PC-3 (cell line): ENCODE results near the gene SHOX.

Experiments used
- EZH2 ChIP-seq: fragments of 300-600 bp; sonication (generic); IDR thresholded peaks from one replicate; pipeline ENCODE4 v1.6.1; 2017; ENCODE audit warnings: antibody characterized with exemption, mild to moderate bottlenecking, low read length; ENCODE audit not compliant: unreplicated experiment
- EZH2phosphoT487 ChIP-seq: fragments of 300-600 bp; sonication (generic); IDR thresholded peaks from 2 replicates; pipeline ENCODE4 v1.6.1; 2018; ENCODE audit warnings: mild to moderate bottlenecking, antibody characterized with exemption, low read length, borderline replicate concordance
- TF ChIP-seq, protein P1 (sequence below): fragments of 300-600 bp; sonication (generic); conservative IDR thresholded peaks from 2 replicates; pipeline ENCODE4 v1.5.1; 2017; ENCODE audit warnings: antibody characterized with exemption, low read depth, mild to moderate bottlenecking, low read length

DNA sequence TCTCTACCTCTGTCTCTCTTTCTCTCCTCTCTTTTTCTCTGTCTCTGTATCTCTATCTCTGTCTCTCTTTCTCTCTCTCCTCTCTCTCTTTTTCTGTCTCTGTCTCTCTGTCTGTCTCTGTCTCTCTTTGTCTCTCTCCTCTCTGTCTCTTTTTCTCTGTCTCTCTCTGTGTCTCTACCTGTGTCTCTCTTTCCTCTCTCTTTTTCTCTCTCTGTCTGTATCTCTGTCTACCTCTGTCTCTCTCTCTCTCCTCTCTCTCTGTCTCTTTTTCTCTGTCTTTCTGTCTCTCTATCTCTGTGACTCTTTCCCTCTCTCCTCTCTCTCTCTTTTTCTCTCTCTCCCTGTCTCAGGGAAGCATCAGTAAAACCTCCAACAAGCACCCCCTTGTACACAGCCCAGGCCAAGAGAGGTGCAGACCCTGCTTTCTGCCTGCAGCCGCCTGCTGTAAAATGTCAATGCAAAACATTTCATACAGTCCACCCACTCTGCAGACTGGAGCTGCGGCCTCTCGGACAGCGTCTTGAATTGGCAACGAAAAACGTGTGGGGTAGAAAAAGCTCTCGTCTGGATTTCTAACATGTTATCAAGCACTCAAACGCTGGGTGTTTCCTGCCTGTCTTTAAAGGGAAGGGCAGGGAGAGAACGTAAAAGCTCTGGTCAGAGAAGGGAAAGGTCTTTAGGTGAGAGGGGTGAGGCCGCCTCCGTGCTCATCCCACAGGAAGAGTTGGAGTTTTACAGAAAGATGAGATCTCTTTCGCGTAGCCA lies 3.7 kb upstream of the SHOX start:
- TF ChIP-seq EZH2 (no peak), EZH2phosphoT487 (no peak)
- TF ChIP-seq, protein P1, sequence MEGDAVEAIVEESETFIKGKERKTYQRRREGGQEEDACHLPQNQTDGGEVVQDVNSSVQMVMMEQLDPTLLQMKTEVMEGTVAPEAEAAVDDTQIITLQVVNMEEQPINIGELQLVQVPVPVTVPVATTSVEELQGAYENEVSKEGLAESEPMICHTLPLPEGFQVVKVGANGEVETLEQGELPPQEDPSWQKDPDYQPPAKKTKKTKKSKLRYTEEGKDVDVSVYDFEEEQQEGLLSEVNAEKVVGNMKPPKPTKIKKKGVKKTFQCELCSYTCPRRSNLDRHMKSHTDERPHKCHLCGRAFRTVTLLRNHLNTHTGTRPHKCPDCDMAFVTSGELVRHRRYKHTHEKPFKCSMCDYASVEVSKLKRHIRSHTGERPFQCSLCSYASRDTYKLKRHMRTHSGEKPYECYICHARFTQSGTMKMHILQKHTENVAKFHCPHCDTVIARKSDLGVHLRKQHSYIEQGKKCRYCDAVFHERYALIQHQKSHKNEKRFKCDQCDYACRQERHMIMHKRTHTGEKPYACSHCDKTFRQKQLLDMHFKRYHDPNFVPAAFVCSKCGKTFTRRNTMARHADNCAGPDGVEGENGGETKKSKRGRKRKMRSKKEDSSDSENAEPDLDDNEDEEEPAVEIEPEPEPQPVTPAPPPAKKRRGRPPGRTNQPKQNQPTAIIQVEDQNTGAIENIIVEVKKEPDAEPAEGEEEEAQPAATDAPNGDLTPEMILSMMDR: no peak
